Astrocyte of the spinal cord (primary cell): ENCODE measurements around the gene ARHGEF10L.
"Not testable (repeated sequence)": the region's sequence is repeated elsewhere in the genome, so short reads cannot be mapped to it uniquely, and the experiment has no call there.

Experiments used
- DNase-seq: peaks from one replicate; pipeline ENCODE4 v3.0.0; 2011; ENCODE audit warnings: low read depth, low spot score
- H3K4me3 ChIP-seq: 2 replicates; pipeline ENCODE4 v1.5.1; 2011; ENCODE audit warnings: low read depth, mild to moderate bottlenecking, low read length, moderate library complexity
- in situ Hi-C: cut with HindIII; loops from 2 replicates; pipeline ENCODE4 v1.10.0; 2017; ENCODE audit warnings: low sequenced_read_pairs
- TF ChIP-seq, protein P1 (sequence below): IDR thresholded peaks from 2 replicates; pipeline ENCODE4 v1.5.1; 2012; ENCODE audit warnings: low read depth, mild to moderate bottlenecking, low read length, inconsistent platforms

The ARHGEF10L gene

DNA sequence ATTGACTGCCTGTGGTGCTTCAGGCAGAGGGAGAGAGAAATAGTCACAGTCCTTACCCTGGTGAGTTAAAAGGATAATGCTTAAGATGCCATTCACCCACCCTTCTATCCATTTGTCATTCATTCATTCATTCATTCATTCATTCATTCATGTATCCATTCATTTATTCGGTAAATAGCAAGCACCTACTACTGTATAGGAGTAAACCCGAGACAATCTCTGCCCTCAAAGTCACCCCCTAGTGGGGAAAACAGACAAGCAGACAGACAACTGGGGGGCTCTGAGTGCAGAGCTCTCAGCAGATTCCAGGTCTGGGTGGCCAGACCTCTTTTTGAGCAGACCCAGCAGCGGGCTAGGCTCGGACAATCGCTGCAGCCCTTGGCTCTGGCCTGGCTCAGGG lies 201.6 kb downstream of the ARHGEF10L start:
- TF ChIP-seq, protein P1, sequence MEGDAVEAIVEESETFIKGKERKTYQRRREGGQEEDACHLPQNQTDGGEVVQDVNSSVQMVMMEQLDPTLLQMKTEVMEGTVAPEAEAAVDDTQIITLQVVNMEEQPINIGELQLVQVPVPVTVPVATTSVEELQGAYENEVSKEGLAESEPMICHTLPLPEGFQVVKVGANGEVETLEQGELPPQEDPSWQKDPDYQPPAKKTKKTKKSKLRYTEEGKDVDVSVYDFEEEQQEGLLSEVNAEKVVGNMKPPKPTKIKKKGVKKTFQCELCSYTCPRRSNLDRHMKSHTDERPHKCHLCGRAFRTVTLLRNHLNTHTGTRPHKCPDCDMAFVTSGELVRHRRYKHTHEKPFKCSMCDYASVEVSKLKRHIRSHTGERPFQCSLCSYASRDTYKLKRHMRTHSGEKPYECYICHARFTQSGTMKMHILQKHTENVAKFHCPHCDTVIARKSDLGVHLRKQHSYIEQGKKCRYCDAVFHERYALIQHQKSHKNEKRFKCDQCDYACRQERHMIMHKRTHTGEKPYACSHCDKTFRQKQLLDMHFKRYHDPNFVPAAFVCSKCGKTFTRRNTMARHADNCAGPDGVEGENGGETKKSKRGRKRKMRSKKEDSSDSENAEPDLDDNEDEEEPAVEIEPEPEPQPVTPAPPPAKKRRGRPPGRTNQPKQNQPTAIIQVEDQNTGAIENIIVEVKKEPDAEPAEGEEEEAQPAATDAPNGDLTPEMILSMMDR, result peak; percentile 5
- H3K4me3 ChIP-seq, result no peak overlapping the region
- no peak for DNase-seq
- in situ Hi-C loops, result no loop called here

DNA sequence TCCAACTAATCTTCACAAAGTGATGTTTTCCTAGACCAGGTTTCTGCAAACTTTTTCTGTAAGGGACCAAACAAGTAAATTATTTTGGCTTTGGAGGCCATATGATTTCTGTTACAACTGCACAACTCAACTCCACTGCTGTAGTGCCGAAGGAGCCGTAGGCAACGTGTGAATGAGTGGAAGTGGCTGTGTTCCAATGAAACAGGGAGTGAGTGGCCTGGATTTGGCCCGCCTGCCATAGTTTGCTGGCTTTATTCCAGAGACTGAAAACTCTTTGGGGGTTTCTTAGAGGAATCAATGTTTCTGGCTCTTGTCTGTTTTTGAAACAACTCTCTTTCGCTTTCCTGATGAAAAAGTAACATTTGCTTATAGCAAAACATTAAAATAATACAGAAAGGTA lies 203.1 kb downstream of the ARHGEF10L start:
- DNase-seq, result no peak
- in situ Hi-C loops, result no loop called here

DNA sequence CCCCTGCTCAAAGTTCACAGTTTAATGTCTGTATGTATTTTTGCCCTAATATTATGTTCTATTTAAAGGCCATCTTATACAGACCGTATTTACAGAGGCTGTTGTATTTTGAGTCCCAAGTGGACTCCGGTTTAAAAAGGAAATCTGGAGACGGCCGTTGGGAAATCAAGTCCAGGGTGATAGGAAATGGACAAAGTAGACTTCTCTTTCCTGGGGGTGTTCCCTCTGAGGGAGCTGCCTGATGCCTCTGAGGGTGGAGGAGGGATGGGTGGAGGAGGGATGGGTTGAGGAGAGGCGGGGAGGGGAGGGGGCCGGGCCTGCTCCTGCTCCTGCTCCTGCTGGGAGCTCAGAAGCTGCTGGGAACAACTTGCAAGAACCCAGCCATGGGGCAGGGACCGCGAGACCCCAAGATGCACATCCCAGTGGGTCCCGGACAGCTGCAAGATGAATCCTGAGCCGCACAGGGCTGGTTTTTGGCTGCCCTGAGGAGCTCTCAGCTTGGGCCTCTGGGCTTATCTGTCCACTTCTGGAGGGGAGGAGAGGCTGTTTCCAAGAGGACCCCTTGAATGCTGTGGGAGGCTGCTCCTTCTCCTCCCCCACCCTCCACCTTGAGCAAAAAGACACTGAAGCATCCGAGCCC lies 203.6 kb downstream of the ARHGEF10L start:
- DNase-seq, result no peak
- in situ Hi-C loops, result no loop called here
- TF ChIP-seq, protein P1, result no peak
- H3K4me3 ChIP-seq, result no peak overlapping the region

More for the DNA sequence above, 203.1 kb downstream of the ARHGEF10L start:
- H3K4me3 ChIP-seq, result no peak overlapping the region
- TF ChIP-seq, protein P1, result no peak

DNA sequence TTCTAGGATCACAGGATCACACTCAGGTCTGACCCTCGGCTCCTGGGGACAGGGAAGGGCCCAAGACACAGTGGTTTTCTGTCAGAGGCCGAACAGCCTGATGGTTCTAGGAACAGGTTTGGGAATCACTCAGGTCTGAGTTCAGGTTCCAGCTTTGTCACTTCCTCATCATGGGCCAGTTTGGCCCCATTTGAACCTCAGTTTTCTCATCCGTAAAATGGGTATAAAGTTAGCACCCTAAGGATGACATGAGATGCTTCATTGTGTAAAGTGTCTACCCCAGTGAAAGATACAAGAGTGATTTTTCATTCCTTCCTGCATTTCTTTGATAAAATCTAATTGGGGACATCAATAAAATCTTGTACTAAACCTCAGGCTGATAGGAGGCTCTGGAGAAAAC lies 204.4 kb downstream of the ARHGEF10L start:
- TF ChIP-seq, protein P1, result no peak
- DNase-seq, result no peak
- H3K4me3 ChIP-seq, result no peak overlapping the region
- in situ Hi-C loops, result no loop called here

DNA sequence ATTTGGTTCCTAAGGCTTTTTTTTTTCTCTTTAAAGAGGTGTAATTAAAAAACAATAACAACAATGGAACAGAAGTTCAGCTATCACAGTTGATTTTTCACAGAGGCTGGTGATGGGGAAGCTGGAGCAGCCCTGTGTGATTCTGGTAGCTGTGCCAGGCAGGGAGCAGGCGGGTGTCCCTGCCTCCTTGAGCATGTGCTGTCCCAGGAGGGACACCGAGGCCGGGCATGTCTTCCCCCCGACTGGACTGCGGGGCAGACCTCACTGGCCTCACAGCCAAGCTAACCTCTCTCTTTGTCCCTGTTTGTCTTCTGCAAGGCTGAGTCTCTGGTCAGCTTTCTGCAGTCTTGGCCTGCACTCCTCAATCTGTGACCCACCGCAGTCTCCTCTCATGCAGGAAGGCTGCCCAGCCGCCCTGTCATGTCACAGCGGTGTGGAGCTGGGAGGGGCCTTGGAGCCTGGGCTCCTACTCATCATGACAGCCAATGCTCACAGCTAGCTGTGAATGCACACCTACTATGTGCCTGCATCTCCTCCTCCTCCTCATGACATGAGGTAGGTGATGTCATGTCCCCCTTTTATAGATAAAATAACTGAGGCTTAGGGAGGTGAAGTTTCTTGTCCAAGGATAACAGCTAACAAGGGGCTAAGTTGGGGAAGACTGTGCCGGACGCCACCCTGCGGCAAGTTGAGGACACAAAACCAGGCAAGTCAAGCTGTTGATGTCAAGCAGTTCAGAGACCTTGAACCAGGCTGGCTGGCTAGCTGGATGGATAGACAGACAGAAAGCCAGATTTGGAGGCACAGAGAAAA lies 205.4 kb downstream of the ARHGEF10L start:
- no peak overlapping the region for H3K4me3 ChIP-seq
- TF ChIP-seq, protein P1, result peak; percentile 36
- DNase-seq, result no peak
- in situ Hi-C loops, result no loop called here

DNA sequence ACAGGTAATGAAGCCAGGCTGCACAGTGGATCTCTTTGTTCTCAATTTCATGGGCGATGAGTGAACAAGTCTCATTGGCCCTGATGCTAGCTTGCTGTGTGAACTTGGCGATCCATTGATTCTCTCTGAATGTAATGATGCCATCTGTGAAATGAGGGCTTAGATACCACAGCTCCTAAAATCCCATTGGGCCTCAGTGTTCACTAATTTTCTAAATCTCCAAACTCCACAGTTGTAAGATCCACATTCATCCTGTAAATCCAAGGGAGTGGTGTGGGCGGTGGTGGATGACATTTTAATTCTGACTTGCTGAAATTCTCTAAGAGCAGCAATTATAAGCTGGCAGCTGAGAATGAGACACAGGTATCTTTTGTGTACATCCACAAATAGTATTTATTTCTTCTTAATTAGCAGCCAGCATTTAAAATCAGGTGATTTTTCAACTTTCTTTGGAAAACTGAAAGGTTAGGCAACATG lies 206.0 kb downstream of the ARHGEF10L start:
- TF ChIP-seq, protein P1, result no peak
- no peak for DNase-seq
- in situ Hi-C loops, result no loop called here
- no peak overlapping the region for H3K4me3 ChIP-seq

DNA sequence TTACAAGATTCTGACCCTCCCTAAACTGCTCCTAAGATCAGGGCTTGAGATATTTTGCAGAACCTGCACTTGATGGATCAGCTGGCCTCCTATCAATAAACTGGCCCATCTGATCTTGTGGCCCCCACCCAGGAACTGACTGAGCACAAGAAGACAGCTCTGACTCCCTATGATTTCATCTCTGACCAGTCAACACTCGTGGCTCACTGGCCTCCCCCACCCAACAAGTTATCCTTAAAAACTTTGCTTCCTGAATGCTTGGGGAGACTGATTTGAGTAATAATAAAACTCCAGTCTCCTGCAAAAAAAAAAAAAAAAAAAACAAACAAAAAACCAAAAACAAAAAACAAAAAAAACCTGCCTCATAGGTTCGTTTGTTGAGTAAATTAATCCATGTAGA lies 206.8 kb downstream of the ARHGEF10L start:
- H3K4me3 ChIP-seq, in situ Hi-C loops, DNase-seq: not testable (repeated sequence)
